SK-N-SH (cell line): ENCODE results near the gene RPH3AL. TPM values are rescaled to one million over a fixed set of nuclear protein-coding genes. Genes with fewer than 3 reads are reported as not detected.

ENCODE experiments used
- CTCF ChIA-PET: fragments of 300-600, 350-600 bp; formaldehyde crosslinking; extraction: SDS; loops from one replicate; lab custom pipeline; 2021; lab: Yijun Ruan, JAX
- POLR2A ChIA-PET: fragments of 350-600 bp; sonication (Branson Sonifier 250); formaldehyde crosslinking; extraction: SDS; loops from one replicate; lab custom pipeline; 2020; ENCODE audit warnings: antibody characterized with exemption, inconsistent platforms; lab: Yijun Ruan, JAX
- DNase-seq: peaks from one replicate; pipeline ENCODE4 v3.0.0; 2012
- H2AFZ ChIP-seq: fragments of 200-600 bp; sonication (generic); 2 replicates; pipeline ENCODE4 v1.8.1; 2016; ENCODE audit warnings: antibody characterized with exemption, mild to moderate bottlenecking, low read depth
- H3F3A ChIP-seq: fragments of 200-600 bp; sonication (generic); replicated peaks from 2 replicates; pipeline ENCODE3; 2016; ENCODE audit warnings: antibody characterized with exemption, mild to moderate bottlenecking; ENCODE audit not compliant: insufficient read depth
- H3K27ac ChIP-seq, 2 experiments: fragments of 200-500 bp in 1 of 2; fragments of 200-600 bp in 1 of 2; sonication (Bioruptor generic) in 1 of 2; sonication (generic), shearing (Covaris generic) in 1 of 2; 2 replicates each; pipeline versions ENCODE4 v1.5.1 to v1.6.1; 2014 to 2016; ENCODE audit warnings: low read depth in 2 of 2, inconsistent platforms in 1 of 2, low read length in 1 of 2, mild to moderate bottlenecking in 1 of 2, mixed read lengths in 1 of 2
- H3K27me3 ChIP-seq: fragments of 200-600 bp; sonication (generic), shearing (Covaris generic); 2 replicates; pipeline ENCODE4 v1.6.1; 2016; ENCODE audit warnings: mixed run types; ENCODE audit not compliant: insufficient read depth
- H3K36me3 ChIP-seq, 2 experiments: fragments of 200-500 bp in 1 of 2; fragments of 200-600 bp in 1 of 2; sonication (Bioruptor generic) in 1 of 2; sonication (generic) in 1 of 2; replicated peaks in 1 of 2; 2 replicates each; pipeline versions ENCODE3 to v1.5.1; 2014 to 2016; ENCODE audit warnings: low read length in 1 of 2, mild to moderate bottlenecking in 1 of 2; ENCODE audit not compliant: insufficient read depth in 2 of 2, control insufficient read depth in 1 of 2
- H3K4me1 ChIP-seq, 2 experiments: fragments of 200-500 bp in 1 of 2; fragments of 200-600 bp in 1 of 2; sonication (Bioruptor generic) in 1 of 2; sonication (generic), shearing (Covaris generic) in 1 of 2; 2 replicates each; pipeline versions ENCODE4 v1.5.1 to v1.6.1; 2014 to 2016; ENCODE audit warnings: low read depth in 1 of 2, low read length in 1 of 2, mixed run types in 1 of 2; ENCODE audit not compliant: insufficient read depth in 2 of 2, control insufficient read depth in 1 of 2
- H3K4me2 ChIP-seq: fragments of 200-600 bp; sonication (generic), shearing (Covaris generic); 2 replicates; pipeline ENCODE4 v1.6.1; 2017; ENCODE audit warnings: mixed run types
- H3K4me3 ChIP-seq, 2 experiments: fragments of 200-500 bp in 1 of 2; fragments of 200-600 bp in 1 of 2; sonication (Bioruptor generic) in 1 of 2; sonication (generic), shearing (Covaris generic) in 1 of 2; 2 replicates each; pipeline versions ENCODE4 v1.5.1 to v1.8.1; 2014 to 2016; ENCODE audit warnings: low read depth in 2 of 2, inconsistent platforms in 1 of 2, low read length in 1 of 2, mild to moderate bottlenecking in 1 of 2, mixed read lengths in 1 of 2, moderate library complexity in 1 of 2
- H3K79me2 ChIP-seq: fragments of 200-600 bp; sonication (generic); 2 replicates; pipeline ENCODE4 v1.8.1; 2017; ENCODE audit warnings: mild to moderate bottlenecking; ENCODE audit not compliant: insufficient read depth
- H3K9ac ChIP-seq: fragments of 200-600 bp; sonication (generic); 2 replicates; pipeline ENCODE4 v1.6.1; 2017; ENCODE audit warnings: mixed run types
- H3K9me2 ChIP-seq: fragments of 200-600 bp; sonication (generic); 2 replicates; pipeline ENCODE4 v1.6.1; 2017; ENCODE audit warnings: mixed run types
- H3K9me3 ChIP-seq: fragments of 200-600 bp; sonication (generic); 2 replicates; pipeline ENCODE4 v1.6.1; 2017; ENCODE audit warnings: mixed run types, mild to moderate bottlenecking, moderate library complexity
- H4K20me1 ChIP-seq: fragments of 200-600 bp; sonication (generic); 2 replicates; pipeline ENCODE4 v1.6.1; 2017; ENCODE audit warnings: mild to moderate bottlenecking, mixed run types; ENCODE audit not compliant: insufficient read depth
- CTCF ChIP-seq: fragments of 200-600 bp; sonication (generic); IDR thresholded peaks from 2 replicates; pipeline ENCODE4 v1.6.1; 2017; ENCODE audit warnings: antibody characterized with exemption, mild to moderate bottlenecking, moderate library complexity
- EP300 ChIP-seq, 2 experiments: IDR thresholded peaks; 2 replicates each; pipeline versions ENCODE4 v1.4.0 to v1.6.1; 2012; ENCODE audit warnings: borderline replicate concordance in 1 of 2, low read depth in 1 of 2, low read length in 1 of 2
- FOXJ3 ChIP-seq: sonication (generic); formaldehyde crosslinking; IDR thresholded peaks from 2 replicates; pipeline ENCODE4 v1.5.1; 2020; ENCODE audit warnings: mild to moderate bottlenecking, missing genetic modification reagents
- FOXM1 ChIP-seq: IDR thresholded peaks from 2 replicates; pipeline ENCODE4 v1.4.0; 2012; ENCODE audit warnings: low read depth, mild to moderate bottlenecking
- GABPA ChIP-seq: IDR thresholded peaks from 2 replicates; pipeline ENCODE4 v1.4.0; 2012; ENCODE audit warnings: low read depth, mild to moderate bottlenecking
- GATA2 ChIP-seq: sonication (generic); formaldehyde crosslinking; IDR thresholded peaks from 2 replicates; pipeline ENCODE4 v1.5.0; 2020; ENCODE audit warnings: mild to moderate bottlenecking, missing genetic modification reagents
- JUND ChIP-seq: IDR thresholded peaks from 2 replicates; pipeline ENCODE4 v1.4.0; 2012
- NFIC ChIP-seq: IDR thresholded peaks from 2 replicates; pipeline ENCODE4 v1.4.0; 2012; ENCODE audit warnings: borderline replicate concordance
- NRF1 ChIP-seq: IDR thresholded peaks from 2 replicates; pipeline ENCODE4 v1.6.1; 2012; ENCODE audit warnings: low read depth, mild to moderate bottlenecking, low read length
- POLR2AphosphoS5 ChIP-seq: IDR thresholded peaks from 2 replicates; pipeline ENCODE4 v1.6.1; 2012; ENCODE audit warnings: low read depth, low read length
- RCOR1 ChIP-seq: fragments of 150-350 bp; IDR thresholded peaks from 2 replicates; pipeline ENCODE4 v1.6.1; 2017; ENCODE audit warnings: antibody characterized with exemption, low read length
- RFX5 ChIP-seq: IDR thresholded peaks from 2 replicates; pipeline ENCODE4 v1.6.1; 2012; ENCODE audit warnings: mild to moderate bottlenecking, improper control_type of control experiment, low read length
- SIN3A ChIP-seq: IDR thresholded peaks from 2 replicates; pipeline ENCODE4 v1.6.1; 2012; ENCODE audit warnings: low read depth, mild to moderate bottlenecking, low read length, moderate library complexity, borderline replicate concordance
- SMC3 ChIP-seq: IDR thresholded peaks from 2 replicates; pipeline ENCODE4 v1.6.1; 2012; ENCODE audit warnings: low read depth, low read length, improper control_type of control experiment
- TCF12 ChIP-seq: IDR thresholded peaks from 2 replicates; pipeline ENCODE4 v1.4.0; 2012
- TEAD4 ChIP-seq: IDR thresholded peaks from 2 replicates; pipeline ENCODE4 v1.4.0; 2012; ENCODE audit warnings: mild to moderate bottlenecking, borderline replicate concordance; ENCODE audit not compliant: insufficient read depth
- USF1 ChIP-seq: IDR thresholded peaks from 2 replicates; pipeline ENCODE4 v1.4.0; 2012; ENCODE audit warnings: low read depth, borderline replicate concordance
- USF2 ChIP-seq: fragments of 150-350 bp; IDR thresholded peaks from 2 replicates; pipeline ENCODE4 v1.6.1; 2017; ENCODE audit warnings: antibody characterized with exemption, low read length, low read depth, borderline replicate concordance
- YY1 ChIP-seq: IDR thresholded peaks from 2 replicates; pipeline ENCODE4 v1.4.0; 2012; ENCODE audit warnings: low read depth, mild to moderate bottlenecking
- WGBS: methylation state at CpG from one replicate; pipeline ENCODE4 v1.1.6; 2017; ENCODE audit warnings: low lambda C conversion rate; 5-methylcytosine and 5-hydroxymethylcytosine counted together
- polyA plus RNA-seq, 3 experiments: library from polyadenylated mRNA; depleted of rRNA; stranded (reverse); fragments of >200 nt; gene quantifications; 2 replicates each; pipeline ENCODE4 v1.2.3, GENCODE V29; 2012

RPH3AL gene
- polyA plus RNA-seq, 1 of the 3 experiments (the other 2 are of a cell fraction) = 2.9 TPM

- Histone ChIP-seq H4K20me1 (no peaks in the 10 kb centered on the region), H3K4me3 (no peak overlapping the region), H3K9me3 (no peaks in the 10 kb centered on the region), H3K9ac (no peak overlapping the region), H3K79me2 (no peaks in the 10 kb centered on the region), H3K36me3 (no peaks in the 10 kb centered on the region), H3K27ac (no peak overlapping the region), H2AFZ (no peak overlapping the region), H3K4me1 (peaks cover 0 to 13% of the 10 kb centered on the region in 2 experiments; a peak in 1 of 4 replicates)
- WGBS = 71% methylated on average over 23 of the region's 23 CpGs
- CTCF ChIA-PET = no interaction called here
- TF ChIP-seq USF2 (no peak), NRF1 (no peak), FOXJ3 (CRISPR knock-in tag) (no peak), FOXM1 (no peak), POLR2AphosphoS5 (no peak), GATA2 (no peak), SMC3 (no peak), USF1 (no peak), CTCF (no peak), TCF12 (no peak)
- TF ChIP-seq, all 33 proteins: peak for 0
- no peaks in the 10 kb centered on the region for H3K27me3 ChIP-seq
- DNase-seq = no peak
- POLR2A ChIA-PET = no interaction called here
- no peak overlapping the region for H3K4me2 ChIP-seq
- H3K9me2 ChIP-seq = no peaks in the 10 kb centered on the region
- H3F3A ChIP-seq = no peaks in the 10 kb centered on the region
Observed at GRCh38 chr17:258045-258734, 94.4 kb downstream of the RPH3AL start.

GRCh38 chr17:253091-253846 is 99.3 kb downstream of the RPH3AL start:
- no peak overlapping the region for H3K4me2 ChIP-seq
- H3K9me2 ChIP-seq = no peaks in the 10 kb centered on the region
- H3K4me3 ChIP-seq = no peak overlapping the region
- no peak overlapping the region for H3K9ac ChIP-seq
- DNase-seq = no peak
- WGBS = 86% methylated on average over 9 of the region's 29 CpGs
- H2AFZ ChIP-seq = no peak overlapping the region
- H3K27me3 ChIP-seq = no peaks in the 10 kb centered on the region
- H3K9me3 ChIP-seq = no peaks in the 10 kb centered on the region
- no peaks in the 10 kb centered on the region for H3F3A ChIP-seq
- no peaks in the 10 kb centered on the region for H3K36me3 ChIP-seq
- no peaks in the 10 kb centered on the region for H3K79me2 ChIP-seq
- POLR2A ChIA-PET = no interaction called here
- H3K27ac ChIP-seq = no peak overlapping the region
- CTCF ChIA-PET = no interaction called here
- H3K4me1 ChIP-seq = no peaks in the 10 kb centered on the region
- no peaks in the 10 kb centered on the region for H4K20me1 ChIP-seq
- TF ChIP-seq USF1 (no peak), EP300 (IDR thresholded peaks at IDR 0.05; ENCODE audit: borderline replicate concordance in 1 of 2, low read depth in 1 of 2, low read length in 1 of 2) (no peak), TEAD4 (no peak), NRF1 (no peak), POLR2AphosphoS5 (no peak), JUND (no peak), GATA2 (no peak), SIN3A (no peak), NFIC (no peak), CTCF (no peak), GABPA (no peak), RCOR1 (no peak), YY1 (no peak), RFX5 (no peak), FOXJ3 (CRISPR knock-in tag) (no peak), FOXM1 (no peak)
